GM19351 (cell line): Measurements from ENCODE around the gene PLIN4.
"Not testable (repeated sequence)": the region's sequence is repeated elsewhere in the genome, so short reads cannot be mapped to it uniquely, and the experiment has no call there.

Experiments
- ATAC-seq: cut with Tn5 transposase; IDR thresholded peaks from one replicate; pipeline ENCODE4 v1.9.1; 2021; ENCODE audit warnings: mild to moderate bottlenecking, moderate library complexity; ENCODE audit not compliant: unreplicated experiment

The PLIN4 gene

GRCh38 chr19:4518345-4519171 is at the start of gene PLIN4:
Gene PLIN4, minus strand, starts transcription at chr19:4518486. Its CDS starts 214 bp downstream, at chr19:4518272.
- no peak for ATAC-seq

GRCh38 chr19:4567584-4568071 is 49.3 kb upstream of the PLIN4 start:
- no peak for ATAC-seq

- no peak for ATAC-seq
These were observed 48.2 kb upstream of the PLIN4 start for GRCh38 chr19:4566402-4567051.

GRCh38 chr19:4563562-4563961 is 45.3 kb upstream of the PLIN4 start:
- ATAC-seq = not testable (repeated sequence)

- ATAC-seq = not testable (repeated sequence)
These were observed 43.8 kb upstream of the PLIN4 start for GRCh38 chr19:4562085-4562484.

- no peak for ATAC-seq
These were observed 41.3 kb upstream of the PLIN4 start, which contains the start of gene SEMA6B for GRCh38 chr19:4559569-4559968. Gene SEMA6B, minus strand, starts transcription at chr19:4559684. Its CDS starts 1,227 bp downstream, at chr19:4558457.

- no peak for ATAC-seq
These were observed 40.0 kb upstream of the PLIN4 start for GRCh38 chr19:4557971-4558941.

GRCh38 chr19:4557144-4557970 is 39.1 kb upstream of the PLIN4 start:
- ATAC-seq = no peak

GRCh38 chr19:4556597-4557127 is 38.4 kb upstream of the PLIN4 start:
- ATAC-seq = no peak

GRCh38 chr19:4555657-4556561 is 37.6 kb upstream of the PLIN4 start:
- ATAC-seq = no peak

- ATAC-seq = no peak
These were observed 36.4 kb upstream of the PLIN4 start for GRCh38 chr19:4554717-4555116.

- ATAC-seq = no peak
These were observed 35.5 kb upstream of the PLIN4 start for GRCh38 chr19:4553775-4554174.

GRCh38 chr19:4553092-4553695 is 34.9 kb upstream of the PLIN4 start:
- no peak for ATAC-seq

- ATAC-seq = no peak
These were observed 34.2 kb upstream of the PLIN4 start for GRCh38 chr19:4552525-4552819.

- no peak for ATAC-seq
These were observed 32.3 kb upstream of the PLIN4 start for GRCh38 chr19:4550479-4551050.

- no peak for ATAC-seq
These were observed 31.7 kb upstream of the PLIN4 start for GRCh38 chr19:4550018-4550417.

GRCh38 chr19:4548238-4548584 is 29.9 kb upstream of the PLIN4 start:
- ATAC-seq = no peak
